ENCODE results near the gene TMEM151B.

DNA sequence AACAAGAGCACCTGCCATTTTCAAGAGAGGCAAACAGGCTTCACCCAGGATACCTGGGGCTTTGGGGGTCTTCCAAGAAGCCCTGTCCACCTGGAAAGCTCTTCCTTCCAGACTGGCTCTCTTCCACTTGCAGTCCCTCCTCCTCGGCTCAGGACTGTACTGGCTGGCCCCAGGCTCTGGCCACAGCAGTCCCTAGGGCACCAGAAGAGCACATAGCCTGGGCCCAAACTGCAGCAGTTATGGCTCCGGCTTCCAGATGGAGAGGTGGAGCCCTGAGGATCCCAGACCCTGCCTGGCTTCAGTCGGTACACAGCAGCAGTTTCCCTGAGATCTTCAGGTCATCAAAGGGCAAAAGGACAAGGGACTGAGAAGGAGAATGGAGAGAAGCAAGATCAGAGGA, 11.3 kb upstream of the TMEM151B start:
- TF ChIP-seq, protein P1, sequence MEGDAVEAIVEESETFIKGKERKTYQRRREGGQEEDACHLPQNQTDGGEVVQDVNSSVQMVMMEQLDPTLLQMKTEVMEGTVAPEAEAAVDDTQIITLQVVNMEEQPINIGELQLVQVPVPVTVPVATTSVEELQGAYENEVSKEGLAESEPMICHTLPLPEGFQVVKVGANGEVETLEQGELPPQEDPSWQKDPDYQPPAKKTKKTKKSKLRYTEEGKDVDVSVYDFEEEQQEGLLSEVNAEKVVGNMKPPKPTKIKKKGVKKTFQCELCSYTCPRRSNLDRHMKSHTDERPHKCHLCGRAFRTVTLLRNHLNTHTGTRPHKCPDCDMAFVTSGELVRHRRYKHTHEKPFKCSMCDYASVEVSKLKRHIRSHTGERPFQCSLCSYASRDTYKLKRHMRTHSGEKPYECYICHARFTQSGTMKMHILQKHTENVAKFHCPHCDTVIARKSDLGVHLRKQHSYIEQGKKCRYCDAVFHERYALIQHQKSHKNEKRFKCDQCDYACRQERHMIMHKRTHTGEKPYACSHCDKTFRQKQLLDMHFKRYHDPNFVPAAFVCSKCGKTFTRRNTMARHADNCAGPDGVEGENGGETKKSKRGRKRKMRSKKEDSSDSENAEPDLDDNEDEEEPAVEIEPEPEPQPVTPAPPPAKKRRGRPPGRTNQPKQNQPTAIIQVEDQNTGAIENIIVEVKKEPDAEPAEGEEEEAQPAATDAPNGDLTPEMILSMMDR (conservative IDR thresholded peaks at IDR 0.05; ENCODE audit: low read length), result no peak
- TF ChIP-seq EZH2phosphoT487 (IDR thresholded peaks at IDR 0.05; ENCODE audit: borderline replicate concordance), result no peak

Data from Loucy (cell line).